H9 (cell line): ENCODE results near the gene NINL. TPM values are rescaled to one million over a fixed set of nuclear protein-coding genes. Genes with fewer than 3 reads are reported as not detected.

ENCODE experiments used
- DNase-seq: peaks from one replicate; pipeline ENCODE4 v3.0.0-alpha.2; 2017
- H2AFZ ChIP-seq: one replicate; pipeline ENCODE4 v1.6.1; 2013; ENCODE audit warnings: mild to moderate bottlenecking, low read length, control low read depth, moderate library complexity
- H2AK5ac ChIP-seq: 2 replicates; pipeline ENCODE4 v1.6.1; 2013; ENCODE audit warnings: low read length, control low read depth, mixed read lengths; ENCODE audit not compliant: insufficient read length
- H2BK120ac ChIP-seq: one replicate; pipeline ENCODE4 v1.6.1; 2013; ENCODE audit warnings: low read depth, mild to moderate bottlenecking, low read length, control low read depth, inconsistent platforms; ENCODE audit not compliant: poor library complexity, severe bottlenecking
- H2BK12ac ChIP-seq: 2 replicates; pipeline ENCODE4 v1.6.1; 2013; ENCODE audit warnings: low read length, control low read depth, mixed read lengths, low read depth; ENCODE audit not compliant: insufficient read length
- H2BK15ac ChIP-seq: 2 replicates; pipeline ENCODE4 v1.6.1; 2013; ENCODE audit warnings: low read depth, low read length, control low read depth
- H2BK20ac ChIP-seq: one replicate; pipeline ENCODE4 v1.6.1; 2013; ENCODE audit warnings: low read depth, mild to moderate bottlenecking, low read length, control low read depth, inconsistent platforms; ENCODE audit not compliant: poor library complexity, severe bottlenecking
- H2BK5ac ChIP-seq: 2 replicates; pipeline ENCODE4 v1.6.1; 2013; ENCODE audit warnings: low read length, control low read depth, mixed read lengths; ENCODE audit not compliant: insufficient read length
- H3K14ac ChIP-seq: 2 replicates; pipeline ENCODE4 v1.6.1; 2013; ENCODE audit warnings: low read length, control low read depth; ENCODE audit not compliant: insufficient read depth
- H3K18ac ChIP-seq: 2 replicates; pipeline ENCODE4 v1.6.1; 2013; ENCODE audit warnings: low read depth, mild to moderate bottlenecking, mixed read lengths, low read length, control low read depth; ENCODE audit not compliant: insufficient read length
- H3K23ac ChIP-seq: 2 replicates; pipeline ENCODE4 v1.6.1; 2013; ENCODE audit warnings: low read length, control low read depth, mixed read lengths, low read depth; ENCODE audit not compliant: insufficient read length
- H3K23me2 ChIP-seq: 2 replicates; pipeline ENCODE4 v1.6.1; 2013; ENCODE audit warnings: low read depth, mild to moderate bottlenecking, mixed read lengths, low read length, control low read depth; ENCODE audit not compliant: insufficient read length, poor library complexity, severe bottlenecking
- H3K27ac ChIP-seq: 2 replicates; pipeline ENCODE4 v1.5.1; 2013; ENCODE audit warnings: low read length, control low read depth, mixed read lengths, low read depth; ENCODE audit not compliant: insufficient read length
- H3K27me3 ChIP-seq: 2 replicates; pipeline ENCODE4 v1.6.1; 2013; ENCODE audit warnings: low read length, control low read depth, inconsistent platforms; ENCODE audit not compliant: insufficient read depth
- H3K4ac ChIP-seq: 2 replicates; pipeline ENCODE4 v1.6.1; 2013; ENCODE audit warnings: low read depth, mild to moderate bottlenecking, control low read depth, inconsistent platforms, low read length, moderate library complexity
- H3K4me1 ChIP-seq: 2 replicates; pipeline ENCODE4 v1.6.1; 2013; ENCODE audit warnings: low read length, control low read depth, inconsistent platforms; ENCODE audit not compliant: insufficient read depth
- H3K4me2 ChIP-seq: 2 replicates; pipeline ENCODE4 v1.6.1; 2013; ENCODE audit warnings: low read length, control low read depth, mixed read lengths; ENCODE audit not compliant: insufficient read length, insufficient read depth
- H3K56ac ChIP-seq: 2 replicates; pipeline ENCODE4 v1.6.1; 2013; ENCODE audit warnings: low read depth, mild to moderate bottlenecking, mixed read lengths, low read length, control low read depth; ENCODE audit not compliant: insufficient read length
- H3K79me1 ChIP-seq: 2 replicates; pipeline ENCODE4 v1.6.1; 2013; ENCODE audit warnings: low read depth, mild to moderate bottlenecking, moderate library complexity, low read length, control low read depth, inconsistent platforms; ENCODE audit not compliant: insufficient read depth, poor library complexity, severe bottlenecking
- H3K79me2 ChIP-seq: 2 replicates; pipeline ENCODE4 v1.6.1; 2013; ENCODE audit warnings: low read length, control low read depth, inconsistent platforms; ENCODE audit not compliant: insufficient read depth
- H3K9ac ChIP-seq: 2 replicates; pipeline ENCODE4 v1.6.1; 2013; ENCODE audit warnings: low read length, control low read depth, mixed read lengths; ENCODE audit not compliant: insufficient read length; ENCODE audit errors: extremely low read depth
- H3K9me3 ChIP-seq: one replicate; pipeline ENCODE4 v1.6.1; 2013; ENCODE audit warnings: low read depth, low read length, inconsistent platforms; ENCODE audit not compliant: control insufficient read depth
- H3T11ph ChIP-seq: one replicate; pipeline ENCODE4 v1.6.1; 2013; ENCODE audit warnings: mild to moderate bottlenecking, low read length, control low read depth, inconsistent platforms
- H4K20me1 ChIP-seq: one replicate; pipeline ENCODE4 v1.6.1; 2013; ENCODE audit not compliant: control insufficient read depth, insufficient read length, insufficient read depth
- H4K5ac ChIP-seq: 2 replicates; pipeline ENCODE4 v1.6.1; 2013; ENCODE audit warnings: low read depth, mild to moderate bottlenecking, mixed read lengths, low read length, control low read depth; ENCODE audit not compliant: insufficient read length
- H4K8ac ChIP-seq: replicated peaks from 2 replicates; pipeline ENCODE4 v1.6.1; 2013; ENCODE audit warnings: low read length, control low read depth, mixed read lengths, low read depth; ENCODE audit not compliant: insufficient read length
- H4K91ac ChIP-seq: 2 replicates; pipeline ENCODE4 v1.6.1; 2013; ENCODE audit warnings: low read depth, mild to moderate bottlenecking, moderate library complexity, mixed read lengths, low read length, control low read depth; ENCODE audit not compliant: insufficient read length
- H3K27ac Mint-ChIP-seq, 3 experiments: 2 replicates in 2 of 3; 3 replicates in 1 of 3; pipeline ENCODE4 v1.8.0; 2020 to 2021; ENCODE audit warnings: mixed read lengths in 3 of 3, mild to moderate bottlenecking in 1 of 3, moderate library complexity in 1 of 3
- H3K27me3 Mint-ChIP-seq: 2 replicates; pipeline ENCODE4 v1.8.0; 2021; ENCODE audit warnings: low read depth, mild to moderate bottlenecking, moderate library complexity, mixed read lengths
- H3K36me3 Mint-ChIP-seq, 3 experiments: 2 replicates in 2 of 3; 3 replicates in 1 of 3; pipeline ENCODE4 v1.8.0; 2020 to 2021; ENCODE audit warnings: low read depth in 3 of 3, mixed read lengths in 3 of 3; ENCODE audit not compliant: insufficient read depth in 1 of 3
- H3K4me1 Mint-ChIP-seq, 2 experiments: 2 replicates each; pipeline ENCODE4 v1.8.0; 2020; ENCODE audit warnings: mixed read lengths in 2 of 2
- H3K4me3 Mint-ChIP-seq, 2 experiments: 2 replicates in 1 of 2; 3 replicates in 1 of 2; pipeline ENCODE4 v1.8.0; 2020 to 2021; ENCODE audit warnings: mild to moderate bottlenecking in 2 of 2, mixed read lengths in 2 of 2, moderate library complexity in 1 of 2
- H3K9me3 Mint-ChIP-seq, 2 experiments: 2 replicates in 1 of 2; 3 replicates in 1 of 2; pipeline ENCODE4 v1.8.0; 2020; ENCODE audit warnings: mild to moderate bottlenecking in 2 of 2, mixed read lengths in 2 of 2, moderate library complexity in 1 of 2
- CTCF ChIP-seq: fragments of 200-600 bp; sonication (generic); conservative IDR thresholded peaks from 3 replicates; pipeline ENCODE4 v1.8.0; 2021; ENCODE audit warnings: antibody characterized with exemption, mild to moderate bottlenecking
- WGBS: extraction: QIAGEN DNeasy Blood & Tissue Kit; methylation state at CpG from one replicate; pipeline ENCODE4 v1.1.7; 2013; ENCODE audit warnings: missing lambda C conversion rate, low lambda C conversion rate, mixed read lengths; ENCODE audit not compliant: insufficient read length; ENCODE audit errors: extremely low coverage; 5-methylcytosine and 5-hydroxymethylcytosine counted together
- total RNA-seq: library from RNA; stranded (reverse); gene quantifications from 2 replicates; pipeline ENCODE4 v1.2.1, GENCODE V29; 2021

NINL gene
- total RNA-seq, 1 experiment from 2014 or later = 34.3 TPM

GRCh38 chr20:25407311-25408169 is 177.8 kb downstream of the NINL start, which contains the start of gene GINS1:
Gene GINS1, plus strand, starts transcription at chr20:25407673. Its CDS starts 148 bp downstream, at chr20:25407821.
- no peak within 1 kb of the TSS for H2AK5ac ChIP-seq
- no peak within 1 kb of the TSS for H3K56ac ChIP-seq
- no peak within 1 kb of the TSS for H3K23ac ChIP-seq
- H3K4me3 Mint-ChIP-seq = peak within 1 kb of the TSS; percentile 91 to 94
- H3K79me1 ChIP-seq = no peaks in the 10 kb centered on the region
- H3K4me1 ChIP-seq = no peaks in the 10 kb centered on the region
- H4K91ac ChIP-seq = no peak within 1 kb of the TSS
- no peak within 1 kb of the TSS for H2BK120ac ChIP-seq
- no peak within 1 kb of the TSS for H2BK12ac ChIP-seq
- no peaks in the 10 kb centered on the region for H4K20me1 ChIP-seq
- H3K4ac ChIP-seq = no peak within 1 kb of the TSS
- peaks cover 16 to 38% (median 28%) of the 10 kb centered on the region in 3 experiments for H3K36me3 Mint-ChIP-seq
- H3K27me3 Mint-ChIP-seq = peaks cover 5% of the 10 kb centered on the region
- peaks cover 16% of the 10 kb centered on the region in 2 experiments for H3K4me1 Mint-ChIP-seq
- peak within 1 kb of the TSS; percentile 93 for H3K9ac ChIP-seq
- peak within 1 kb of the TSS; percentile 89 for H3K4me2 ChIP-seq
- H3K79me2 ChIP-seq = peaks cover 12% of the 10 kb centered on the region; the same call in 1 of the 2 replicates
- peak within 1 kb of the TSS; percentile 79 for H3K27ac ChIP-seq
- peaks cover 2% of the 10 kb centered on the region for H3K23me2 ChIP-seq
- no peak within 1 kb of the TSS for H3T11ph ChIP-seq
- H2BK20ac ChIP-seq = no peak within 1 kb of the TSS
- no peak within 1 kb of the TSS for H4K5ac ChIP-seq
- H2BK15ac ChIP-seq = no peak within 1 kb of the TSS
- H2BK5ac ChIP-seq = no peak within 1 kb of the TSS
- no peak for TF ChIP-seq CTCF
- no peaks in the 10 kb centered on the region for H3K27me3 ChIP-seq
- no CpG with 5 or more reads among the region's 56 CpGs for WGBS
- H3K18ac ChIP-seq = peak within 1 kb of the TSS; percentile 92
- peak within 1 kb of the TSS; percentile 81 for H2AFZ ChIP-seq
- H3K9me3 Mint-ChIP-seq = peaks cover 24 to 27% of the 10 kb centered on the region in 2 experiments
- peaks cover 9% of the 10 kb centered on the region for H3K9me3 ChIP-seq
- H3K27ac Mint-ChIP-seq = peak within 1 kb of the TSS; percentile 97 to 99 (median 98)
- DNase-seq = peak; percentile 98
- H4K8ac ChIP-seq = no peak within 1 kb of the TSS
- peak within 1 kb of the TSS; percentile 98 for H3K14ac ChIP-seq

Other genes with a start within 250 kb of the NINL start
- 54.4 and 56.6 TPM in 2 replicates for gene ABHD12, start 194.7 kb downstream of the NINL start, total RNA-seq
- 74.3 and 74.5 TPM in 2 replicates for gene GINS1, start 177.9 kb downstream of the NINL start, total RNA-seq
- 7.0 and 7.1 TPM in 2 replicates for gene NANP, start 38.5 kb upstream of the NINL start, total RNA-seq
- 9.8 and 10.3 TPM in 2 replicates for gene ZNF337, start 111.3 kb upstream of the NINL start, total RNA-seq